Measurements from ENCODE around the gene DNAL4. TPM values are rescaled to one million over a fixed set of nuclear protein-coding genes. Genes with fewer than 3 reads are reported as not detected.

Gene DNAL4
- total and polyA plus RNA-seq, 2 of the 4 experiments (the other 2 are of a cell fraction), result 6.1 to 12.1 TPM

DNA sequence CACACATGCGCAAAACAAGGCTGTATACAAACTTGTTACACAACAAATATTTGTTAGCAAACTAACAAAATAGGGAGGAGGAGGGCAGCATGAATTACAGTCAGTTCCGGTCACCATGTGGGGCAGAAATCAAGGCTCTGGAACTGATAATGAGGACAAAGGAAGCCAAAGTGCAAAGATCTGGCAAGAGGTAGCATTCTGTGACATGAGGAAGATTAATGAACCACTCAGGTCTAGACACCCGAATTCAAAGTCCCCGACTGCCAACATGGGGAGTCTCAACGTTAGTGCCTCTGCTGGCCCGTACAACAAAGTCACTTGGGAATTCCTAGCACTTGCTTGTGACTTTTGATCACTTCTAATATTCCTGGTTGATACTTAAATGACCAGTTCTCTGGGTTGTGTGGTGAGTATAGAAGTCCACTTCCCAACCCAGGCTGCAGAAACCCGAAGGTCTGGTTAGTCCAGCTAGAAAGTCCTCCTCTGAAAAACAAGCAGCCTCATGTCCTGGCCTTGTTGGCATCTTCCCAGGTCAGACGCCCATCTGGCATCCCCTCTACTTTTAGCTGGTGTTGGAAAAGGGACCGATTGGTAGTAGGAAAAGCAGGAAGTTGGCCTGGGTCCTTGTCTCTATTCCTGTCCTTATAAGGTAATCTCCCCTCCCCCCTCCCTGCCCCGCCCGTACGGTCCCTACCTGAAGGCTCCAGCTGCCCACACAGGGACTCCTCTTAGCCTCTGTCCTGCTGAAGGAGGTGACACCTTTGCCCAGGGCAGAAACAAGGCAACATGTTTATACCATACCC lies 39.8 kb downstream of the DNAL4 start:
- Histone ChIP-seq H3K9me1 (ENCODE audit: insufficient read depth, low read length) (peaks cover 14% of the 10 kb centered on the region), H3K79me1 (ENCODE audit: low read depth in 1 of 2, low read length in 2 of 2) (peaks cover 17 to 66% of the 10 kb centered on the region in 2 experiments), H4K8ac (ENCODE audit: low read depth in 2 of 2, low read length in 2 of 2) (peak overlapping the region; percentile 95 to 98), H3K4ac (ENCODE audit: low read depth, low read length) (peak overlapping the region; percentile 93), H3K4me1 (ENCODE audit: control insufficient read depth, insufficient read depth, low read length) (peaks cover 9% of the 10 kb centered on the region), H2AFZ (replicated peaks; ENCODE audit: low read length, poor library complexity) (peak overlapping the region; percentile 86), H3K4me2 (ENCODE audit: low read depth, low read length) (peak overlapping the region; percentile 95), H3K23ac (ENCODE audit: low read depth, low read length) (peak overlapping the region; percentile 73), H3K27me3 (ENCODE audit: control insufficient read depth, insufficient read depth, low read length) (no peaks in the 10 kb centered on the region), H4K20me1 (ENCODE audit: insufficient read depth, low read length) (peaks cover 4% of the 10 kb centered on the region; the same call in 1 of the 2 replicates), H3K36me3 (ENCODE audit: control insufficient read depth, insufficient read depth, low read length) (peaks cover 33% of the 10 kb centered on the region), H4K5ac (ENCODE audit: low read depth, low read length) (peak overlapping the region; percentile 59), H3K56ac (ENCODE audit: extremely low read depth, insufficient read depth, low read length) (peak overlapping the region; percentile 69), H3K27ac (ENCODE audit: insufficient read depth, low read length) (peak overlapping the region; percentile 94), H2BK20ac (ENCODE audit: low read depth, low read length) (peak overlapping the region; percentile 27; the same call in 1 of the 2 replicates), H3K18ac (ENCODE audit: low read depth, low read length) (peak overlapping the region; percentile 22), H3K14ac (replicated peaks; ENCODE audit: low read depth, low read length) (peak overlapping the region; percentile 87), H3K4me3 (ENCODE audit: insufficient read depth, low read depth, low read length) (peak overlapping the region; percentile 52), H2BK5ac (ENCODE audit: low read depth, low read length, poor library complexity, severe bottlenecking) (peak overlapping the region; percentile 56), H2AK9ac (replicated peaks; ENCODE audit: low read depth, low read length, poor library complexity) (peak overlapping the region; percentile 85), H2BK120ac (ENCODE audit: low read depth, low read length) (peak overlapping the region; percentile 61), H4K91ac (ENCODE audit: insufficient read depth, low read depth, low read length) (peak overlapping the region; percentile 97), H3K9ac (ENCODE audit: low read depth, low read length) (peak overlapping the region; percentile 85), H3K9me3 (ENCODE audit: control insufficient read depth, insufficient read depth, low read length) (no peaks in the 10 kb centered on the region), H2AK5ac (ENCODE audit: low read depth, low read length) (peak overlapping the region; percentile 91), H2BK15ac (ENCODE audit: low read depth, low read length) (peak overlapping the region; percentile 87)
- CTCF ChIA-PET, result interaction anchor here (1.2 kb wide), 1 partner anchor 12 kb away, joined by 4 read pairs; no protein-coding TSS in a partner anchor
- dilution Hi-C loops (cut with HindIII; ENCODE audit: low sequenced_read_pairs, unreplicated experiment) (no loop called here), in situ Hi-C loops (cut with MboI; ENCODE audit: low sequenced_read_pairs) (no loop called here), intact Hi-C loops (cut with micrococcal nuclease) (no loop called here)
- DNase-seq (peak; percentile 43), ATAC-seq (ENCODE audit: low read depth) (0 out of 2 replicates have a peak, but pooled peaks have one; percentile 1)
- POLR2A ChIA-PET (ENCODE audit: unreplicated experiment), result no interaction called here
- 23% methylated on average over 4 of the region's 12 CpGs; no CpG with 5 or more reads in 1 of the 2 experiments for WGBS, 2 experiments (ENCODE audit: extremely low coverage in 2 of 2, insufficient read length in 1 of 2)
- TF ChIP-seq, protein P1, sequence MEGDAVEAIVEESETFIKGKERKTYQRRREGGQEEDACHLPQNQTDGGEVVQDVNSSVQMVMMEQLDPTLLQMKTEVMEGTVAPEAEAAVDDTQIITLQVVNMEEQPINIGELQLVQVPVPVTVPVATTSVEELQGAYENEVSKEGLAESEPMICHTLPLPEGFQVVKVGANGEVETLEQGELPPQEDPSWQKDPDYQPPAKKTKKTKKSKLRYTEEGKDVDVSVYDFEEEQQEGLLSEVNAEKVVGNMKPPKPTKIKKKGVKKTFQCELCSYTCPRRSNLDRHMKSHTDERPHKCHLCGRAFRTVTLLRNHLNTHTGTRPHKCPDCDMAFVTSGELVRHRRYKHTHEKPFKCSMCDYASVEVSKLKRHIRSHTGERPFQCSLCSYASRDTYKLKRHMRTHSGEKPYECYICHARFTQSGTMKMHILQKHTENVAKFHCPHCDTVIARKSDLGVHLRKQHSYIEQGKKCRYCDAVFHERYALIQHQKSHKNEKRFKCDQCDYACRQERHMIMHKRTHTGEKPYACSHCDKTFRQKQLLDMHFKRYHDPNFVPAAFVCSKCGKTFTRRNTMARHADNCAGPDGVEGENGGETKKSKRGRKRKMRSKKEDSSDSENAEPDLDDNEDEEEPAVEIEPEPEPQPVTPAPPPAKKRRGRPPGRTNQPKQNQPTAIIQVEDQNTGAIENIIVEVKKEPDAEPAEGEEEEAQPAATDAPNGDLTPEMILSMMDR (conservative IDR thresholded peaks at IDR 0.05; ENCODE audit: low read depth, low read length), result no peak
- TF ChIP-seq MAZ (IDR thresholded peaks at IDR 0.05; ENCODE audit: borderline replicate concordance, low read depth, low read length) (no peak), CHD1 (IDR thresholded peaks at IDR 0.05; ENCODE audit: low read depth, low read length) (no peak), NFE2L2 (IDR thresholded peaks at IDR 0.05; ENCODE audit: low read depth, low read length) (no peak), MXI1 (IDR thresholded peaks at IDR 0.05; ENCODE audit: borderline replicate concordance, low read depth, low read length) (no peak), RCOR1 (IDR thresholded peaks at IDR 0.05; ENCODE audit: insufficient replicate concordance, low read length) (no peak), POLR2A (IDR thresholded peaks at IDR 0.05; ENCODE audit: low read depth, low read length) (no peak), RFX5 (IDR thresholded peaks at IDR 0.05; ENCODE audit: low read depth, low read length) (no peak)
- TF ChIP-seq, protein P2, sequence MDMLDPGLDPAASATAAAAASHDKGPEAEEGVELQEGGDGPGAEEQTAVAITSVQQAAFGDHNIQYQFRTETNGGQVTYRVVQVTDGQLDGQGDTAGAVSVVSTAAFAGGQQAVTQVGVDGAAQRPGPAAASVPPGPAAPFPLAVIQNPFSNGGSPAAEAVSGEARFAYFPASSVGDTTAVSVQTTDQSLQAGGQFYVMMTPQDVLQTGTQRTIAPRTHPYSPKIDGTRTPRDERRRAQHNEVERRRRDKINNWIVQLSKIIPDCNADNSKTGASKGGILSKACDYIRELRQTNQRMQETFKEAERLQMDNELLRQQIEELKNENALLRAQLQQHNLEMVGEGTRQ (IDR thresholded peaks at IDR 0.05; ENCODE audit: low read depth, low read length), result no peak
- BruUV-seq (replicated peaks), result no TSS peak
